UCSD-AML1 (cell line): ENCODE data around the gene ACHE.
"Not testable (repeated sequence)": the region's sequence is repeated elsewhere in the genome, so short reads cannot be mapped to it uniquely, and the experiment has no call there.

Experiments used
- DNase-seq: peaks from one replicate; lab custom pipeline; 2025; ENCODE audit not compliant: unreplicated experiment; lab: John Stamatoyannopoulos, UW

Gene ACHE

GRCh38 chr7:100865938-100866728 lies 29.6 kb downstream of the ACHE start:
- DNase-seq: no peak

DNA sequence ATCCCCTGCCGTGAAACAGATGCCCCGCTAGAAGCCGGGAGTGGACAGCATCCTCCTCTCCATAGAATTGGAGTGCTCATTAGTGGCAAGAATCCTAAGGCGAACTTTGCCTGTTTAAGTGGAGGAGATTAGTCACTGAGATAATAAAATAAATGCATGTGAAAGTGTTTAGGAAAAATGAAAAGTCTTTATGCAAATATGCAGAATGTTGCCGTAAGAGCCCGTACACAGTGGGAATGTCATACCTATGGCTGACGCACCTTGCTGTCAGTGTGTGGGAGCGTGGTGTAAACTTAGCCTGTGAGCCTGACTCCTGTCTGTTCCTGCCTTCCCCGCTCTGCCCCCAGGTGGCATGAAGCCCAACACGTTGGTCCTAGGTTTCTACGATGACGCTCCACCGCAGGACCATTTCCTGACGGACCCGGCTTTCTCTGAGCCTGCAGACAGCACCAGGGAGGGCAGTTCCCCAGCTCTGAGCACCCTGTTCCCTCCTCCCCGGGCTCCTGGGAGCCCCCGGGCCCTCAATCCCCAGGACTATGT lies 30.2 kb downstream of the ACHE start:
- DNase-seq: no peak

- no peak for DNase-seq
These were observed 31.3 kb downstream of the ACHE start for GRCh38 chr7:100864263-100864845.

DNA sequence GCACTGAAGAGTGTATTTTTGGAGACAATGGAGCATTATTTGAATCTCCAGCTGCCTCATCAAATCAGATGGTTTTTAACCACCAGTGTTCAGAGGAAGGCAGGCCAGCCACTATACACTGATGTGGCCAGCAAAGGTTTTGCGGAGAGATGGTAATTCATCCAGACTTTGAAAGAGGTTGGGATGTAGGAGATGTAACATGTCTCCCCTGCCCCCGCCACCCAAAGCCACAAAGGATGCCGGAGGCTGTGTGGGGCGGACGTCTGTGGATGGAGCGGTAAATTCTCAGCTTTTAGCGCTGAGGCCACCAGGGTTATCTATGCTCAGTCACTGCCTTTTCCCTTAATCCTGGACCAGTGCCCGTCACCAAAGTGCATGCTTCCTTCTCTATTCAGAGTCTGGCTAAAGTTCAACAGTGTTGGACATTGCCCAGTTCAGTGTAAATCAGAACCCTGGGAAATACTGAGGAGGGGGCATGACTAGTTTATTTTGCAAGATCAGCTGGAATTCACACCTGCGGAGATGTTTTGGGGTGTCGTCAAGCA lies 32.2 kb downstream of the ACHE start:
- DNase-seq: no peak

GRCh38 chr7:100861616-100861985 lies 34.1 kb downstream of the ACHE start:
- no peak for DNase-seq

DNA sequence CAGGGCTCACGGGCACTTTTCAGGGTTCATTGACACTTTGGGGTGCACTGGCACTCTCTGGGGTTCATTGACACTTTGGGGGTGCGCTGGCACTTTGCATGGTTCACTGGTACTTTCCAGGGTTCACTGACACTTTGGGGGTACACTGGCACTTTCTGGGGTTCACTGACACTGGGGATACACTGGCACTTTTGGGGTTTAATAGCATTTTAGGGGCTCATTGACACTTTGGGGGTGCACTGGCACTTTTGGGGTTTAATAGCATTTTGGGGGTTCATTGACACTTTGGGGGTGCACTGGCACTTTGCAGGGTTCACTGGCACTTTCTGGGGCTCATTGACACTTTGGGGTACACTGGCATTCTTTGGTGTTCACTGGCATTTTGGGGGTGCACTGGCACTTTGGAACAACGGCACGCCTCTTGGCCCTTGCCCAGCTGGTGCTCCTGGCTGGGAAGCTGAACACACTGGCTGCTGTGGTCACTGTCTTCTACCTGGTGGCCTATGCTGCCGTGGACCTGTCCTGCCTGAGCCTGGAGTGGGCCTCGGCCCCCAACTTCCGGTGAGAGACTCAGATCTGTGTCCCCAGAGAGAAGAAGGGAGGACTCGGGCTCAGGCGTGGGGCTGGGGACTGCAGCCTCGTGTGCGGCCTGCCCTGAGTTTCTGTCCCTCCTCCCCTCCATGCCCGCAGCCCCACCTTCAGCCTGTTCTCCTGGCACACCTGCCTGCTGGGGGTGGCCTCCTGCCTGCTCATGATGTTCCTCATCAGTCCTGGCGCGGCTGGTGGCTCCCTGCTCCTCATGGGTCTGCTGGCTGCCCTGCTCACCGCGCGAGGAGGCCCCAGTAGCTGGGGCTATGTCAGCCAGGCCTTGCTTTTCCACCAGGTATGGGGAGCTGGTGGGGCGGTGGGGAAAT lies 34.7 kb downstream of the ACHE start:
- no peak for DNase-seq

DNA sequence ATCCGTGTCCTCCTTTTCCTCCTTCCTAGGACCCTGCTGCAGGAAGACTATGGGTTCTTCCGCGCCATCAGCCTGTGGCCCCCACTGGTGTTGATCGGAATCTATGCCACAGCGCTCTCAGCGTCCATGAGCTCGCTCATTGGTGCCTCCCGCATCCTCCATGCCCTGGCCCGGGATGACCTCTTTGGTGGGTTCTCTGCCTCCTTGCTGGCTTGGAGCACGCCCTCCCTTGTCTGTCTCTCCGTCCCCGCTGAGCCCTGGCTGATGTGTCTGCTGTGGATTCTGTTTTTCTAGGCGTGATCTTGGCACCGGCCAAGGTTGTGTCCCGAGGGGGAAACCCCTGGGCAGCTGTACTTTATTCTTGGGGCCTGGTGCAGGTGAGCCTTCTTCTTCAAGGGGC lies 35.8 kb downstream of the ACHE start:
- DNase-seq: no peak

GRCh38 chr7:100856871-100857282 lies 38.8 kb downstream of the ACHE start:
- DNase-seq: no peak

GRCh38 chr7:100855515-100855914 lies 40.2 kb downstream of the ACHE start:
- DNase-seq: no peak

- DNase-seq: not testable (repeated sequence)
These were observed 40.8 kb downstream of the ACHE start for GRCh38 chr7:100854899-100855298.

DNA sequence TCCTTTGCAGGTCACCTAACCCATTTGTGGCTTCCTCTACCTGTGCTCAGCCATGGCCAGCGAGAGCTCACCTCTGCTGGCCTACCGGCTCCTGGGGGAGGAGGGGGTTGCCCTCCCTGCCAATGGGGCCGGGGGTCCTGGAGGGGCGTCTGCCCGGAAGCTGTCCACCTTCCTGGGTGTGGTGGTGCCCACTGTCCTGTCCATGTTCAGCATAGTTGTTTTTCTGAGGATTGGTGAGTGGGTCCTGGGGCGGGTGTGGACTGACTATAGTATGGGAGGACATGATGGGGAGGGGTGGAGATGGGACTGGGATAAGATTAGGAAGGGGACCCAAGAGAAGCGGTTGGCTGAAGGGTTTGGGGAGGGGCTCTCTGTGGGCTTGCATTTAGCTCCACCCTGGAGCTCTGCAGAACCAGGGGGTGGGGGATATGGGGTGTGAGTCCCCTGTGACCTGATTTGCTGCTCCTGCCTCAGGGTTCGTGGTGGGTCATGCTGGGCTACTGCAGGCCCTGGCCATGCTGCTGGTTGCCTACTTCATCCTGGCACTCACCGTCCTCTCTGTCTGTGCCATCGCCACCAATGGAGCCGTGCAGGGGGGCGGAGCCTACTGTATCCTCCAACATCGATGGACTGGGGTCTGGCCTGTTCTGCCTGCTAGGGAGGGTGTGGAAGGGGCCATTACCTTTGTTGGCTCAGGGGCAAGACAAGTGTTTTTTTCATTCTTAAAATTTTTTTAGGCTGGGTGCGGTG lies 41.4 kb downstream of the ACHE start:
- no peak for DNase-seq

GRCh38 chr7:100852048-100852872 lies 43.4 kb downstream of the ACHE start, which contains the start of gene SLC12A9:
Gene SLC12A9 (plus strand): TSS chr7:100852713. CDS start chr7:100854198, 1,485 bp downstream.
- peak; percentile 82 for DNase-seq

DNA sequence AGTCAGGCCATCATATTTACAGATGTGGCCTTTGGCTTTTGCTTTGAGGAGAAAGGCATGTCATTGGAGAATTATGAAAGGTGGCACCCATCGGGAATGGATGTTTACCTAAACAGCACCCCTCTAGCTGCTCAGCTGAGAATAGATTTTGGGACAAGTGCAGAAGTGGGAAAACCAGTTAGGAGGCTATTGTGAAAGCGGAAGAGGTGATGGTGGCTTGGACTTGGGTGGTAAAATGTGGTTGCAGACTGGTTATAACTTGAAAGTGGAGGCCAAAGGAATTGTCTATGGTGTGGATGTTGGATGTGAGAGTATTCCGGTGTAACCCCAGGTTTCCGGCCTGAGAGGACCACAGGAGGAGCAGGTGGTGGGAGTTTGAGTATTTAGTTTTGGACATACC lies 48.3 kb downstream of the ACHE start:
- no peak for DNase-seq

GRCh38 chr7:100840470-100841100 lies 55.1 kb downstream of the ACHE start:
- DNase-seq: no peak
